Measurements from ENCODE around the gene AGPAT4. TPM values are rescaled to one million over a fixed set of nuclear protein-coding genes. Genes with fewer than 3 reads are reported as not detected.

Gene AGPAT4
- total RNA-seq (6.0 and 6.1 TPM in 2 replicates), polyA plus RNA-seq (4.4 and 6.6 TPM in 2 replicates), polyA minus RNA-seq (2.7 and 4.7 TPM in 2 replicates)
- total RNA-seq (2013) = 3.3 TPM

- Histone ChIP-seq H3K9ac (ENCODE audit: low read length) (peak within 1 kb of the TSS; percentile 75), H3K27ac (ENCODE audit: low read length in 2 of 2) (peak within 1 kb of the TSS; percentile 65 to 74)
- H3K27ac Mint-ChIP-seq = peak within 1 kb of the TSS; percentile 83
These were observed at the start of gene AGPAT4 for GRCh38 chr6:161273752-161274487. Gene AGPAT4 (minus strand): TSS chr6:161274061. CDS start chr6:161232213, 41,848 bp downstream.

More at GRCh38 chr6:161273752-161274487, at the start of gene AGPAT4:
- Histone ChIP-seq H3K79me2 (ENCODE audit: control insufficient read depth, insufficient read depth, low read length) (peaks cover 6% of the 10 kb centered on the region), H3K4me2 (replicated peaks; ENCODE audit: low read depth, low read length, poor library complexity, severe bottlenecking) (peak within 1 kb of the TSS; percentile 71), H3K4me3 (ENCODE audit: control extremely low read depth in 1 of 5, extremely low read depth in 1 of 5, insufficient read depth in 1 of 5, low read depth in 2 of 5, low read length in 4 of 5) (peak within 1 kb of the TSS; percentile 48 to 91 (median 73)), H2AFZ (ENCODE audit: insufficient read depth, low read depth, low read length, poor library complexity, severe bottlenecking) (peak within 1 kb of the TSS; percentile 81), H4K20me1 (ENCODE audit: control insufficient read depth, insufficient read depth, low read length, poor library complexity, severe bottlenecking) (no peaks in the 10 kb centered on the region), H3K36me3 (replicated peaks in 1 of 2; ENCODE audit: control extremely low read depth in 1 of 2, control insufficient read depth in 1 of 2, extremely low read depth in 1 of 2, insufficient read depth in 2 of 2, low read length in 1 of 2) (no peaks in the 10 kb centered on the region), H3K4me1 (ENCODE audit: control insufficient read depth in 2 of 2, insufficient read depth in 2 of 2, low read length in 2 of 2) (peaks cover 6 to 15% of the 10 kb centered on the region in 2 donors), H3K27me3 (replicated peaks in 1 of 4; ENCODE audit: control extremely low read depth in 1 of 4, control insufficient read depth in 3 of 4, insufficient read depth in 4 of 4, low read length in 3 of 4) (peaks cover 0 to 5% (median 0%) of the 10 kb centered on the region in 4 experiments), H3K9me3 (ENCODE audit: control extremely low read depth in 1 of 3, control insufficient read depth in 2 of 3, insufficient read depth in 1 of 3, low read length in 2 of 3) (peaks cover 0 to 3% (median 0%) of the 10 kb centered on the region in 3 donors)
- Mint-ChIP-seq H3K4me1 (peaks cover 18% of the 10 kb centered on the region), H3K4me3 (peak within 1 kb of the TSS; percentile 90), H3K27me3 (peaks cover 18% of the 10 kb centered on the region), H3K9me3 (ENCODE audit: insufficient read depth) (no peaks in the 10 kb centered on the region)
- ChIA-PET CTCF (interaction anchor here (0.7 kb wide), 1 partner anchor 15 kb away, joined by 3 read pairs; no protein-coding TSS in a partner anchor), POLR2A (no interaction called here)
- 10% methylated on average over 10 of the region's 21 CpGs for WGBS (ENCODE audit: insufficient coverage)
- intact Hi-C loops (cut with micrococcal nuclease) = loop anchor here (2.0 to 5.0 kb wide), 3 partner anchors 102 to 342 kb away; partner anchors contain the start of gene MAP3K4
- no peak for TF ChIP-seq CTCF (IDR thresholded peaks at IDR 0.05)
- TF ChIP-seq EZH2 (IDR thresholded peaks at IDR 0.05; ENCODE audit: borderline replicate concordance, insufficient read depth, low read depth, low read length, poor library complexity, severe bottlenecking) = no peak
- DNase-seq (peak; percentile 88), ATAC-seq (ENCODE audit: low read depth) (peak; percentile 97)

Data from B cell (primary cell).